Bronchial epithelial cell (primary cell): ENCODE results near the gene CAPN7. TPM values are rescaled to one million over a fixed set of nuclear protein-coding genes. Genes with fewer than 3 reads are reported as not detected.

ENCODE experiments used
- DNase-seq: peaks from one replicate; pipeline ENCODE4 v3.0.0-alpha.2; 2010; ENCODE audit warnings: low read depth
- FAIRE-seq: peaks from 2 replicates; lab custom pipeline; 2011; peaks lifted over from hg19 to GRCh38; lab: Jason Lieb, UNC
- H3K27me3 ChIP-seq: 2 replicates; pipeline ENCODE4 v1.5.1; 2011; ENCODE audit warnings: low read length; ENCODE audit not compliant: control insufficient read depth, insufficient read depth
- H3K36me3 ChIP-seq: 2 replicates; pipeline ENCODE4 v1.5.1; 2011; ENCODE audit warnings: low read length; ENCODE audit not compliant: control insufficient read depth, insufficient read depth
- H3K4me3 ChIP-seq: 2 replicates; pipeline ENCODE4 v1.5.1; 2011; ENCODE audit warnings: mild to moderate bottlenecking, low read depth, low read length, control low read depth
- total RNA-seq: library from RNA; depleted of rRNA; stranded (reverse); fragments of >200 nt; gene quantifications from 2 replicates; pipeline ENCODE4 v1.2.1, GENCODE V29; 2014
- TF ChIP-seq, protein P1 (sequence below): IDR thresholded peaks from 2 replicates; pipeline ENCODE4 v1.5.1; 2011; ENCODE audit warnings: mild to moderate bottlenecking, moderate library complexity, low read length, control low read depth, inconsistent platforms; ENCODE audit not compliant: insufficient read depth, severe bottlenecking

CAPN7 gene
- total RNA-seq, 1 donor from 2014 or later: 34.2 TPM

DNA sequence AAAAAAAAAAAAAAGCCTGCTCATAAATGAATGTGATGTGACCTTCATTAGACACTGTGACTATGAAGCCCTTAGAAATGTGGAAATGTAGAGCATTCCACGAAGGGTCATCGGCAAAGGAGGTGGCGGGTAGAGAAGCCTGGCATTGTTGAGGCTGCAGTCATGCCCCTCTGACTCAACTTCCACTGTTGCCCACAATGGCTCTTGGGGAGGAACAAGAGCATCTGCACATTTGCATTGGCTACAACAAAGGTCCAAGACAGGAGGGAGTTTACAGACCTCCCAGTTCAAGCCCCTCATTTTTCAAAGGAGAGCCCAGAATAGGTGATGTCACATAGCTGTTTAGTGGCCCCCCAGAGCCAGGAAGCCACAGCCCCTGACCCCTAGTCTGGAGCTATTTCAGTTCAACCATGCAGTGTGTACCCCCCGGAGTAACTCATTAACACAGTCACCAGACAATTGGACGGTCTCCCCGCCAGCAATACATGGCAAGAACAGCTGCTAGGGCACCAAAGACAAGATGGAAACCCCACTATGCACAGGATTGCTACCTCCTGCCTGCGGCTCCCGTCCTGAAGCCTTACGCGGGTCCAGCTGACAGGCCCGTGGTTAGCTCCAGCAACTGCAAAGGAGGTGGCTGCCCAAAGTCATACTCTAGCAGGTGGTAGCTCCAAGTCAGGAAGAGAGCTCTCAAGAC is 70.1 kb downstream of the CAPN7 start:
- Histone ChIP-seq H3K27me3 (no peaks in the 10 kb centered on the region), H3K4me3 (no peak overlapping the region), H3K36me3 (no peaks in the 10 kb centered on the region)
- DNase-seq (no peak), FAIRE-seq (no peak)
- TF ChIP-seq, protein P1, sequence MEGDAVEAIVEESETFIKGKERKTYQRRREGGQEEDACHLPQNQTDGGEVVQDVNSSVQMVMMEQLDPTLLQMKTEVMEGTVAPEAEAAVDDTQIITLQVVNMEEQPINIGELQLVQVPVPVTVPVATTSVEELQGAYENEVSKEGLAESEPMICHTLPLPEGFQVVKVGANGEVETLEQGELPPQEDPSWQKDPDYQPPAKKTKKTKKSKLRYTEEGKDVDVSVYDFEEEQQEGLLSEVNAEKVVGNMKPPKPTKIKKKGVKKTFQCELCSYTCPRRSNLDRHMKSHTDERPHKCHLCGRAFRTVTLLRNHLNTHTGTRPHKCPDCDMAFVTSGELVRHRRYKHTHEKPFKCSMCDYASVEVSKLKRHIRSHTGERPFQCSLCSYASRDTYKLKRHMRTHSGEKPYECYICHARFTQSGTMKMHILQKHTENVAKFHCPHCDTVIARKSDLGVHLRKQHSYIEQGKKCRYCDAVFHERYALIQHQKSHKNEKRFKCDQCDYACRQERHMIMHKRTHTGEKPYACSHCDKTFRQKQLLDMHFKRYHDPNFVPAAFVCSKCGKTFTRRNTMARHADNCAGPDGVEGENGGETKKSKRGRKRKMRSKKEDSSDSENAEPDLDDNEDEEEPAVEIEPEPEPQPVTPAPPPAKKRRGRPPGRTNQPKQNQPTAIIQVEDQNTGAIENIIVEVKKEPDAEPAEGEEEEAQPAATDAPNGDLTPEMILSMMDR: no peak

DNA sequence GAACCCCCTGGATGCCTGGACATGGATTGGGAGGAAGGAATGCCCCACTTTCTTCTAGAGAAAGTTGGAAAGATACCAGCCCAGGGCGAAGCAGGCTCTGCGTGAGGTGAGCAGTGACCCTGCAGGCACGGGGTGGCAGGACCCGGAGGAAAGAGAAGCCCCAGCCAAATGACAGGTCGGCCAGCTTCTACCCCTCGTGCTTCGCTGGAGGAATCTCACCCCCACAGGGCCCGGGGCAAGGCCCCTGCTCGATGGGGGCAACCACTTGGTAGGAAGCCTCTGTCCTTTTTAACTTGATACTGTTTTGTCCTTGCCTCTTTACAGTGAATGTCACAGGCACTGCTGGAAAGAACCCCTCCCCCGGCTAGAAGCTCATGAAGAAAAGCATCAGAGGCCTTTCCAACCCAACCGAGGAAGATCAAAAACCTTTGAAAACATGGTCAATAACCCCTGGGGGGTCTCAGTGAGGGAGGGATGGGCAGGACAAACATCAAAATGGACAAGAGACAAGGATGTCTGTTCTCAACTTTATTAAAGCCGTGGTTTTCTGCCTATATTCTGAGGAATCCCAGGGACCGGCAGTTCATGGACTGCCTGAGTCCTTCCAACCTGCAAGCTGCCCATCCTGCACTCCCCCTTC is 71.9 kb downstream of the CAPN7 start:
- TF ChIP-seq, protein P1: no peak
- H3K27me3 ChIP-seq: no peaks in the 10 kb centered on the region
- H3K4me3 ChIP-seq: no peak overlapping the region
- DNase-seq (no peak), FAIRE-seq (no peak)
- H3K36me3 ChIP-seq: no peaks in the 10 kb centered on the region

DNA sequence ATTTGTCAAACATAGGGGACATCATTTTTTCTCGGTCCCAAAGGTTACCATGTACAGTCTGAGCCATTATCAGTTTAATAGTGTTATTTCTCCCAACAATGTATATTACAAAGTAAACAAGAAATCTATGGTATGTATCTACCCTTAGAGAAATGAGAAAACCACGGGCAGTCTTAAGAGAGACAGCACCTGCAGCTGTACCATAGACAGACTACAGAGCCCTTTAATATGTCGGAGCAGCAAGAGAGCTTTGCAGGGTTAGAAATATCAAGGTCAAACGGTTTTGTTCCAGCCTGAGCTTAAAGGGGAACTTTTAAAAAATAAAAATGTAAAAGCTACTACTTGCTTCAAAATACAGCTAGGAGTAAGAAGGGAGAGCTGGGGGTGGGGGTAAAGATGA is 73.2 kb downstream of the CAPN7 start:
- FAIRE-seq (no peak), DNase-seq (no peak)
- no peaks in the 10 kb centered on the region for H3K36me3 ChIP-seq
- TF ChIP-seq, protein P1: no peak
- no peaks in the 10 kb centered on the region for H3K27me3 ChIP-seq
- no peak overlapping the region for H3K4me3 ChIP-seq

DNA sequence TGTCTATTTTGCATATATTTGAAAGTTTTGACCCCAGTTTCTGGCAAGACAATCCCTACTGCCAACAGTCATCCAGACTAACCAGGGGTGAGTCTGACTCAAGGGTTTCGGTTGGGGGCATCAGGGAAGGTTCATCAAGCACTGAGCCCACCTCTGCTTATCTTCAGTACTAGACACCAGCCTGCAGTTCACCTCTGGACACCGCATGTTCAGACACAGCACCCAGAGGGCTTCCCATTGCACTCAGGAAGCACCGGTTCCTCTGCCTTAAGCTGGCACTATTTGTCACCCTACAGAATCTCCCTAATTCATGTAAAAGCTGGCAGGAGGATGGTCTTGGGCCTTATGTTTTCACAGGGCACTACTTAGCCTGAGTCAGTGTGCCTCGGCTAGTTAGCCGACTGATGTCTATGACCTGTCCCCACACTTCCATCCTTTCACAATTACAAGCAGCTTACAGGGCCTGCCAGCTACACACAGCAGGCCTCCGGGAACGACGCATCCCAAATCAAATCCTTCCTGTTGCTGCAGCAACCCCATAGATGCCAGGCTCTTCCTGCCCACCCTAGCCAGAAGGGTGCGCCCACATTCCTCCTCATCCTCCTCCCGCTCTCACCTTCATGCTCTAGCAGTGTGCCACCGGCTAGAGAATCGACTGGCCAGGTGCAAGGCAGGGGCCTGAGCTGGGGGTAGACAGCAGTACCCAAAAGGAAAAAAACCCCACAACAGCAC is 73.8 kb downstream of the CAPN7 start:
- peak; percentile 34 for DNase-seq
- H3K36me3 ChIP-seq: no peaks in the 10 kb centered on the region
- TF ChIP-seq, protein P1: no peak
- H3K27me3 ChIP-seq: no peaks in the 10 kb centered on the region
- no peak for FAIRE-seq
- no peak overlapping the region for H3K4me3 ChIP-seq

DNA sequence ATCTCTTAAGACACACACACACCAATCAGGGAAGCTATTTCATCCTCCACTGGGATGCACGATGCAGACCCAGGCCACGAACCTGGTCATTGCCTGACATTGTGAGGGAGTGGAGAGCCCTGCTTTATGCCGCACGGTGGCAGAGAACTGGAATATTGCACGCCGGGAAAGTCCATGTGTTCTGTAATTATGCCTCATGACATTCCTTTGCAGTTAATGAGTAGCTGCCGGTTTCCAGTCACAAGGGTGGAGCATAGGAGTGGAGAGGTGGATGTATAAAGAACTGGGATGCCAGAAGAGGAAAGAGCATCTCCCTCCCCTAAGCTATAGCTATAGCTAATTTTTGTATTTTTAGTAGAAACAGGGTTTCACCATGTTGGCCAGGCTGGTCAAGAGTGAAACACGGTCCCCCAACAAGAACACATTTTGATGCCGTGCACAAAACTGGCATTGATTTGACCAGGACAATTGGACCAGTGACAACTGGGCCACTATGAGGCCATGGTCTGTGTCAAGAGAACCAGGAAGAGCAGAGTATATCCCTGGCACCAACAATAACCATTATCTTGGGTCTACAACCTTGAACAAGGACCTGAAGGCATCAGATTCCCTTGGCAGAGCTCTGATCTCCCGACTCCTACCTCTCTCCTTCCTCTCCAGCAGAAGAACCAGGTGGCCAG is 74.9 kb downstream of the CAPN7 start:
- DNase-seq (no peak), FAIRE-seq (no peak)
- H3K4me3 ChIP-seq: no peak overlapping the region
- no peaks in the 10 kb centered on the region for H3K36me3 ChIP-seq
- H3K27me3 ChIP-seq: no peaks in the 10 kb centered on the region
- TF ChIP-seq, protein P1: no peak
